HG03378 (cell line): ENCODE measurements around the gene TMEM132D.
"Not testable (repeated sequence)": the region's sequence is repeated elsewhere in the genome, so short reads cannot be mapped to it uniquely, and the experiment has no call there.

Experiments
- ATAC-seq: cut with Tn5 transposase; IDR thresholded peaks from one replicate; pipeline ENCODE4 v1.9.1; 2021; ENCODE audit warnings: mild to moderate bottlenecking, moderate library complexity; ENCODE audit not compliant: unreplicated experiment

The TMEM132D gene

DNA sequence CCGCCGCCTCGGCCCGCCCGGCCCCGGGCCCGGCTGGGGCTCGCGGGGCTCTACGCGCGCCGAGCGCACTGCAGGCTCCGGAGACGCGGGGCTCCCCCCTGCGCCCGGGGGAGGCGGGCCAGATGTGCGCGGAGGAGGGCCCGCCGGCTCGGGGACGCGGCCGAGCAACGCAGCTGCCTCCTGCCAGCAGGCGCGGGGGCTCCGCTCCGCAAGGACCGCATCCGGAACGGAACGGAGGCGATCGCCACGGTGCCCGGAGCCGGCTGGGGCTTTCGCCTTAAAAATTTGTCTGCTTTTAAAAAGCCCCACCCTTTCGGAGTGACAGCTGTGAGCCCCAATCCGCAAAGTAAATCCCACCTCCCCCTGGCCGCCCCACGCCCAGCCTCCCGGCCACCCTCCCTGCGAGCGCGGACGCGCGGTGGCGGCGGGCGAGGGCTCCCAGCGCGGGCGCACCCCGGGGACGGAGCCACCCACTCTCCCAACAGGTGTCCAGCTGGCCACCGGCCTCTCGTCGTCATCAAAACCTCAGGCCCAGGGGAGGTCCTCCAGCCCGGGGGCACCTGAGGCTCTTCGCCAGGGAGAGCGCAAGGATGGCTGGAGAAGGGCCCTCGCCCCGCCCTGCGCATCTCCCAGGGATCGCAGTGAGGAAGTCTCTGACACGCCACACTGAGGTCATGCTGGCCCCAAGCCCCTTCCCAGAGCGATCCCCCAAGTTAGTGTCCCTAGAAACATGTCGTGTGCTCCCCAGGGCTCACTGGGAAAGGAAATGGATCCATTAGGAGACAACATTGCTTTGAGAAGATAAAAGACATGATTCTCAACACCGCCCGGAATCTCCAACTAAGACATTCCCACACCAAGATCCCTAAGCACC, at the start of gene TMEM132D:
TSS of gene TMEM132D (minus strand) at position 70 of the 874 bp plus-strand sequence.
- no peak for ATAC-seq

DNA sequence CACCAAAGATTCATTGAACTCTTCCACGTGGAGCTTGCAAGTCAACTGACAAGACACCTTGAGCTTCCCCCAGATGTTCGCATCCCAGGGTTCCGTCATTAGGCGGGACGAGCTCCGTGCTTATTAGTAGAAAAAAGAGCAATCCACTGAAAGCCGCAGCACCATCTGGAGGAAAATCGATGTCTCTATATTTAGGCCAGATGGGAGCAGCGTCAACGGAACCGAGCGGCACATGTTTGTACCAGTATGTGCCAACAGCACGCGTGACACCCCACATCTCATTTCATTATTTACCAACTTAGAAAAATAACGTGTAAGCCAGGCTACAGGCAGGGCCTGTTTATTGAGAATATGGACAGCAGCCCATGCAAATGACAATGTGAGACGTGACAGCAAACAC, 45.8 kb upstream of the TMEM132D start:
- ATAC-seq, result no peak

DNA sequence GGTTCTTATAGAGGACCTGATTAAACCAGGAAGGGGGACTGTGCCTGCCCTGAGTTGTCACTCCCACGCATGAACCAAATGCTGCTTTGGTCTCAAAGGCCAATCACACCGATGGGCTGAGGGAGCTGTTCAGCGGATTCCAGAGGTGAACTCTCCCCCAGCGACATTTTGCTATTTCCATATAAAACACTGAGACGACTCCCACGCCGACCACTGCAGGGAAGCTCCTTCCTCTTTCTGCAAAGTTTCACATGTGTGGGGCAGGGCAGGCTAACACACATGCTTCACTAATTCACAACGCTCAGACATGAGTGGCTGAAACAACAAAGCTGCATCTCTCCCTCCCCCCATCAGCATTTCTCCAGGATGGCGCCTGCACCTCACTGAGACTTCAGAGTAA, 37.8 kb upstream of the TMEM132D start:
- ATAC-seq, result no peak

DNA sequence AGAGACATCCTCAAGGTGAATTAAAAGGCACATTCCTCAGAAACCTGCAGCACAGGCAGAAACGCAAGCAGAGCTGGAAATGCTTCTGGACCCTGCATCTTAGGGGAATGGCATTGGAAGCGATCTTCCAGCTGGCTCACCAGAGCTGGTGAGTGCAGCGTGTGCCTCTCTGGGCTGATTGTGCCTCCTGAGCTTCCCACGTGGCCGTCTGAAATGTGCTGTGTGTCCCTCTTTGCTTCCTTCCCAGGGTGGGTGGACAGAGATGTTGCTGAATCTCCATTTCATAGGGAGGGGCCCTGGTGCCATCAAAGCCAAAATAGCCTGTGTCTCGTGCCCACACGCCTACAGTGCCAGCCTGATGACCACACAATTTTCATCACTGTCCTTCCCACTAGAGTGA, 34.3 kb upstream of the TMEM132D start:
- ATAC-seq, result no peak

DNA sequence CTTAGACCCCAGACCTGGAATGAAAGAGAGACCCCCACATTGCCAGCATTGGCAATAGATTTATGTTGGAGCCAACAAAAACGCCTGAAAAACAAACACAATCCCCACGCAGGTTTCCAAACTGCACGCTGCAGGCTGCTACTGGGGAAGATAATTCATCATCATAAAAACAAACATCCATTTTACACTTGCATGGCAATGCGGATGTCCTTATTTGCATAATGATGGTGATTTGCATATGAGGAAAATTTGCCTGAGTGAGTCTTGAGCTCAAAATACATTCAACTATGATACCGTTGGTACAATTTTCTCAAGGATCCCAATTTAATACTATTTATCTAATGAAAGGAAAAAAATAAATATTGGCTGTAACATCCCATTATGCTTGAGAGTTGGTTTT, 33.6 kb upstream of the TMEM132D start:
- ATAC-seq, result no peak

DNA sequence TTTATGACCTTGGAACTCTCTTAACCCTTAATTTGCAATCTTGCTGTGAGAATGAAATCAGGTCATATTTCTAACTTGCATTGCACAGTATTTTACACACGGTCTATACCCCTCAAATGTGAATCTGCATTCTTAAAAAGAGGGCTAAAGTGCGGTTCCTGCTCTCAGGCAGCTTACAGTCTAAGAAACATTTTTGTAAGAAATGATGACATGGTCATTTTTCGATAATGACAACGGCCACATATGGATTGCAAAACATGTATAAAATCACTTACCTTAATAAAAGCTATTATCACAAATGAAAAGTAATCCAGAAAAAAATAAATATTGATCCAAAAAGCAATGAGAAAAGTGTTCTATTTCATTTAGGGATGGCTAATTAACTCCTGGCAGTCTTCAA, 24.8 kb upstream of the TMEM132D start:
- no peak for ATAC-seq

DNA sequence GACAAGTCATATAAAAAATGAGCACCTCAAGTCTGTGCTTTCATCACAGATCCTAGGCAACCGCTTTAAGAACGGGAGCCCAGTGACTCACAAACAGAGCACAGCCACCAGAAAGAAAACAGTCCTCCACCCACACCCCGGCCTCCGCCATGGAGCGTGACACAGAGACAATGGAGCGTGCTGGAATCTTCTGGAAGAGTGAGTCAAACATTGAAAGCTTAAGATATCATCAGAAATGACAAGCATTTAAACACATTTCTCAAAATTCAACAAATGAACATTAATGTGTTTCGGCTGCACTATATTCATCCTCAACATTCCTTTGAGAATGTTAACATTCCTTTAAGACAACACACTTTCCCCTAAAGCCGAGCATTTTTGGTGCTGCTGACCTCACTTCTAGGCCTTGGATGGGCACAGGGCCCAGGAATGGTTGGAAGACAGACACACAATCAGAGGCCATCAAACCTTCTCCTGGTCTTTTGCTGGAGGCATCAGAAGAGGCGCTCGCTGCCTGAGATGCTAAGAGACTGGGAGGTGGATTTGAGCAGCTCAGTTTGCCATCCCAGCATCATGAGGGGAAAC, 23.6 kb upstream of the TMEM132D start:
- ATAC-seq, result no peak

DNA sequence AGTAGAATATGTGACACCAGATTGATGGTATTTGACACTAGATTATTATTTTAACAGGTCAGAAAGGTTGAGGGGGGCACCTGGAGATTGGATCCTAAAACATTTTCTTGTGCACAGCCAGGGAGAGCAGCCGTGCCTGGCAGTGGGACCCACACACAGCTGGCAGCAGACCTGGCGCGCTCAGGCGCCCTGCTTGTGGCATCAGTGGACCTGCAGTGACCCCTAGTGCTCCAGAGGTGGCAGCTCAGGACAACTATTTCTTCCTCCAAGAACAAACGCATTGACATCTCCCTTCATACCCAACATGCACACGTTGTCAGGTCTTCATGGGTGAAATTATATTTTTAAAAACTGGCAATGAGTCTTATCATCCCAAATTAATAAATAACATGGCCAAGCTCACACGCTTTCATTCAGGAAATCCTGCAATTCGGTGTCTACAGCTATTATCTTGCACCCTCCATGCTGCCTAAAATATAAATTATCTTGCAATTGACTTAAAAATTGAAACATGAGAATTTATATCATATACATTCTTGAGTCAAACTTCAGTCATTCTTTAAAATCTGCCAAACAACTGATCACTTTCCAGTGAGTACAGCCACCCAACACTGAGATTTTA, 7.7 kb upstream of the TMEM132D start:
- peak; percentile 66 for ATAC-seq

DNA sequence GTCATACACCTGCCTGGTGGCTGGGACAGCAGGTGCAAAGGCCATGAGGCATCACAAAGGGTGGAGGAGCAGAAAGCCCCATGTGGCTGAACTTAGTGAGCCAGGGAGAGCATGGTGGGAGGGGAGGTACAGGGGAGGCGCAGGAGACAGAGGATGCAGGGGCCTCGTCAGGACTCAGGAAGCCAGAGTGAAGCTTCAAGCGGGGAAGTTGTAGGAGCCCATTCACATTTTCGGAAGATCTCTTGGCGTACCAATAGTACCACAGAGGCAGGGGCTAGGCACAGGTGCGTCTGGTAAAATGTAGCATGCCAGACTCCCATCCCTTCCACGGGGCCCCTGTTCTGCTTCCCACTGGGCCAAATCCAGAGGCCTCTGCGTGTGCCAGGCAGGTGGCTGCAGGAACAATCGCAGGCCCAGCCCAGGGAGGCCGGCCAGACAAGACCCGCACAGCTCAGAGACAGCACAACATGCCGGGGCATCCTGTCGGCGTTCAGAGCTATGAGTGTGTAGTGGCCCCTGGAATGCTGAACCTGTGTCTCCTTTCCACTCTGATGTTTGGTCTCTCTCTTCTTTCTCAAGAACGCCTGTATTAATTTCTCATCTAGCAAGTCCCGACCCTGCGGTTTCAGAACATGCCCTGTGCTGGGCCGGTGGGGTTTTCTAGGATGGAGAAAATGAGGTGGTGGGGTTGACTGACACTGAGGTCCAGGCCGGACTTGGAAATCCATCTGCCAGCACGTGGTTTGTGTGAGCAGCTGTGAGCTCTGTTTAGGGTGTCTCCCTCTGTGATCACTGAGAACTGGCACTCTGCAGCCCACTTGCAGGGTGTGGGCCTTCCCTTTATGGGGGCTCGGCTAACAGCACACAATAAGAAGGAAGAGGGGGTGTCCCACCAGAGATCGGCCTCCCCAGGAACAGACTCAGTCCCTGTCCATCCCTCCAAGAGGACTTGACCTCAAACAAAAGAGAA, 5.5 kb upstream of the TMEM132D start:
- no peak for ATAC-seq

DNA sequence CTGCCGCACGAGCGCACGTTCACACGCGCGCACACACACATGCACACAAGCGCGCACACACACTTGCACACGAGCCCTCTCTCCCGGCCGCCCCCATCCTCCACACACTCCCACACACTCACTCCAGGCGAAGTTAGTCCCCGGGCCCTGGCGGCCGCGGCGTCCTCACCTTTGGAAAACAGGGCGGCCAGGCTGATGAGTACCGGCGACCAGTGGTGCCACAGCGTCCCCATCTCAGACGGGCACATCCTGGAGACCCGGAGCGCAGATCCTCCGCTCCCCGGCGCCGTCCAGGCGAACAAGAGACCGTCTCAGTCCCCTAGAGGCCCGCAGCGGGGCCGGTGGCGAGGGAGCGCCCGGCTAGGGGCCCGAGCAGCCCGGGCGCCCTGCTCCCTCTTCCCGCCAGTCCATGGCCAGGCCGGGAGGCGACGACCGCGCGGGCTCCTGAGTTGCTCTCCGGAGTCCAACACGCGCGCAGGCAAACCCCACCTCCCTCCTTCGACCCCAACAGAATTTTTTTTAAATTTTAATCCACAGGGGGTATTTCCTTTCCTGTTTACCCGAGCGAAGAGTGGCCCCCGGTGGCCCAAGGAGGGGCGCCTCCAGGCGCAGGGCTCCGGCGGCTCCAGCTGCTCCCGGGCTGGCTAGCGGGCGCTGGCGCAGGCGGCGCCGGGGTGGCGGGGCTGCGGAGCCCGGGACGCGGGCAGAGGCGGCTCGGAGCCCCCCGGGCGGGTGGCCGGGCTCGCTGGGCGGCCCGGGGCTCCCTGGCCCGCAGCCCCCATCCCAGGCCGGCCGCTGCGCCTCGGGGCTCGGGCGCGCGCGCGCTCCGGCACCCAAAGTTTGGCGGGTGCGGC, 506 bp downstream of the TMEM132D start:
- no peak for ATAC-seq

DNA sequence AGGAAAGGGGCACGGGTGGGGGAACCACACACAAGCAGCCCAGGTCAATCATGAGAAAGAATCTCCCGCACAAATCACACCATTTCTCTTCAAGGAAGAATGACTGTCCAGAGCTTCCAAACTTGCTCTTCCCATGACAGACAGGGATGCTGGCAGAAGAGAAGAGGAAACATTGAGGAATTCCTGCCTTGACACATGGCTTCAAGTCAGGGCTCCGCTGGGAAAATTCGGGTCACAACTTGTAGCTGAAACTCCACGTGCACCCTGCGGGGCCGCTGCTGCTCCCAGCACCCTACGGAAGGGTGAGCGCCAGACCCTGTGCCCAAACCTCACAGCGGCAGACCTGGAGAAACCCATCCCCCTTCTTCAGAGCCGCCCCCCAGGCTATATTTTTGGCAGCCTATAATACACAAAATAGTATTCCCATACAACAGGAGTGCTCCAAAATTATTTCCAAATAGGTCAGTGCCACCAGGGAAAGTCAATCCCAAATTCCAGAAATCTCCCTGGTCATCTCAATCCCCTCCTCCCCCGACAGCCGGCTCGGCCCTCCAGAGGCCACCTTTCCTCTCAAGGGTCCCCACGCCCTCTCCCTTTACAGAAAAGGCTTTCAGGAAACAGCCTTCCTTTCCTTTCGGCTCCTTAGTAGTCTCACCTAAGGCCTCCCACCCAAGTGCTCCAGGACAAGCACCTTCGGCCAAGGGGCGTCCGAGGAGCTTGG, 1.3 kb downstream of the TMEM132D start:
- ATAC-seq, result no peak

DNA sequence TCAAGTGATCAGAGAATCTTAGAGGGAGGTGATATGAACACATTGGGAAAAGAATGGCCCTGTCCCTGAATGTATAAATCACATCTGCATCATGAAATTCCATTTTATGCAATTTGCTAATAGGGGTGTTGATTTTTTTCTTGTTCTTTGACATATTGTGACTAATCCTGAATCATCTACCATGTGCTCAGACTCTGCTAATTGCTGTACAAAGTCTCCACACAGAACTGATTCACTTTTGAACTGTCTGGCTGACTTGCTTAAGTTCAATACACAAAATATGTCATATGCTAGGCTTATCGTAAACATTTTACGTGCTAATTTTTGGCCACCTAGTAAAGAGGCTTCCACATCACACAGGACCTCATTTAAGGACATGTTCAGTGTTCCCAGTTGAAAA, 2.6 kb downstream of the TMEM132D start:
- ATAC-seq, result no peak

DNA sequence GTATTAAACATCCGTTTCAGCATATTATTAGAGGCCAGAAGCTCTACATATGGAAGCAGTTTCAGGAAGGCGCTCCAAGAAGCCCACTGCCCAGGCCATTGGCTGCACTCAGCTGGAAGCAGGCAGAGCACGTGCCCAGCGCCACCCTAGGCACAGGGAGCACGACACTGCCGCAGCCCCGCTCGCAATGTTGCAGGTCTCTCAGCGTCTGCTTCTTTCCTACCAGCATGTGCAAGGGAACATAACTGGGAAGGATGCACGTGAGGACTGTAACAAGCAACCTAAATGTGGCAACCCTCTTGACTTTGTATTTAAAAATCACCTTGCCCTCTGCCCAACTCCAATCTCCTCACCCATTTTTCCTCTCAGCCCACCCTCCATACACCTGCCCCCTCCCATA, 3.5 kb downstream of the TMEM132D start:
- no peak for ATAC-seq

DNA sequence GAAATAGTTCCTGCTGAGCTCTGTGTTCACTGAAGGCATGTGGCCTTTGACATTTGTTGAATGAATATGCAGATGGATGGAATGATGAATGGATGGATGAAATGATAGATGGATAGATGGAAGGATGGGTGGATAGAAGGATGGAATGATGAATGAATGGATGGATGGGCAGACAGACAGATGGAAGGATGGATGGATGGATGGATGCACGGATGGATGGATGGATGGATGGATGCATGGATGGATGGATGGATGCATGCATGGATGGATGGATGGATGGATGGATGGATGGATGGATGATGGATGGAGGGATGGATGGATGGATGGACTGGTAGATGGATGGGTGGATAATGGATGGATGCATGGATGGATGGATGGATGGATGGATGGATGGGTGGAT, 4.8 kb downstream of the TMEM132D start:
- not testable (repeated sequence) for ATAC-seq

DNA sequence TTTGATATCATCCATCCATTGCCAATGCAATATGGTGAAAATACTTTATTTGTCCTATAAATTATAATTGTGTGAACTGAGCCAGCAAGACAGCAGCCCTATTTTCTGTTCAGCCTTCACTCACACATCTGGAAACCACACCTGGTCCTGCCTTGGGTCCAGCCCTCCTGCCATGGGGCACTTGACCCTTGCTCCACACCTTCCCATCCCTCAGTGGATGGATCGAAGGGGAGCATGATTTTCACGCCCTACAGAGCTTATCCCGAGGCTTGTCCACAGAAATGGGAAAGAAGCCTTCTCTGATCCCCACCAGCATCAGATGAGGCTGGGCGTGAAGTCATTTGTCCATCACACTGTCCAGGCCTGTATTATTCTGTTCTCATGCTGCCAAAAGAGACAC, 10.1 kb downstream of the TMEM132D start:
- ATAC-seq, result no peak

DNA sequence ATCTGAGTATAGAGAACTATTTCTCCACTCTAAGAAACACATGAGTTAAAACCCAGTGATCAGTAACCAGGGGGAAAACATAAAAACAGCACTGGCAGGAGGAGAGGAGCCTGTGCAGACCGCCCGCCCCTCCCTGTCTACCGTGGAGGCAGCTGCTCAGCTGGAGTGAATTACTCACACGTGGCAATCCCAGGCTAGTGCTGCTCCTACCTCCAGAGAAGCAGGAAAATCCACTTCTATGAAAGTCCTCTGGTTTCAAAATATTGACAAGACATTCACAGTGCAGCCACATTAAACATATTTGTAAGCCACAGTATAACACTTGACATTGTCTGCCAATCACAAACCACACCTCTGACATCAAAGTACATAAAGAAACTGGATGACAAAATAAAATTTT, 16.7 kb downstream of the TMEM132D start:
- no peak for ATAC-seq

DNA sequence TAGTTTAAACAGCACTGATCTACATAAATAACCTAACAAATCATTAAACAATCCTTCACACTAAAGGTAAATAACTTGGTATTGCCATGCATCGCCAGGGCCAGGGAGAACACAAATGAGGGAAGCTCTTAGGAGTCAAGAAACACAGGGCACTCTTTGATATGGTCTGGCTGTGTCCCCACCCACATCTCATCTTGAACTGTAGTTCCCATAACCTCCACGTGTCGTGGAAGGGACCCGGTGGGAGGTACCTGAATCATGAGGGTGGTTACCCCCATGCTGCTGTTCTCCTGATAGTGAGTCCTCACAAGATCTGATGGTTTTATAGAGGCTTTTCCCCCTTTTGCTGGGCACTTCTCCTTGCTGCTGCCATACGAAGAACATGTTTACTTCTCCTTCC, 17.3 kb downstream of the TMEM132D start:
- ATAC-seq, result no peak

DNA sequence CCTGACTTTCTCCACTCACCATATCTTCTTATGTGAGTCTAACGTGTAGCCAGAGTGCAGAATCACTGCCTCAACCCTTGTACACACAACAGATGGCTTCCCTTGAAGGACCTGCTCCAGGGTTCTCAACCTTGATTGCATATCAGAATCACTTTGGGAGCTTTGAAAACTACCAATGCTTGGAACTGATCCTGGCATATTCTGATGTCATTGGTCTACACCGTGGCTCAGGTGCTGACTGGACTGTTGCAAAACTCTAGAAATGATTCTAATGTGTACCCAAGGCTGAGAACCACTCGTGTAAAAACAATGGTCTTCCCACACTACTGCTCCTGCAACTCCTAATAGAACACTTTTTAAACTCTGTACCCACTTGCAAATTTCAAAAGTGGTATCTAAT, 18.5 kb downstream of the TMEM132D start:
- no peak for ATAC-seq

DNA sequence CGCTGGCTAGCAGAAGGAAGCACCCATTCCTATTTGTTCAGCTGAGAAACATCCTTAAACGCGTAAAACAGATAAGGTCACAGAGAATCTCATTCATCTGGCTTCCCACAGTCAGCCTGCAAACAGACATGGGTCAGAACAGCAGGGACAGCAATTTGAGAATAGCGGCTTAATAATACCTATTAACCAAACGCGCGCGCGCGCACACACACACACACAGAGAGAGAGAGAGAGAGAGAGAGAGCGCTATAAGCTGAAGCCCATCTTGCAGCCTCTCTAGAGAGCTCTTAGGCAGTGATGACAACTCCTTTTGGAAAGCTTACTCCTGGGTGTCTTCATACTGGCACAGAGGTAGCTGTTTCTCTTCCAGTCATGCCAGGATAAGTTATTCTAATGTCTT, 26.4 kb downstream of the TMEM132D start:
- no peak for ATAC-seq
